ENCODE data around the gene TAGAP. TPM values are rescaled to one million over a fixed set of nuclear protein-coding genes. Genes with fewer than 3 reads are reported as not detected.

Gene TAGAP
- polyA plus RNA-seq, 1 of the 3 experiments (the other 2 are of a cell fraction): not detected

GRCh38 chr6:159085396-159085895 is 40.7 kb upstream of the TAGAP start:
- no peaks in the 10 kb centered on the region; the same call in 1 of the 2 replicates for H3K27me3 ChIP-seq (ENCODE audit: insufficient read depth)
- ChIA-PET CTCF (interaction anchor here (1.1 to 1.7 kb wide), 2 partner anchors 19 to 43 kb away, joined by 3 to 8 read pairs; no protein-coding TSS in a partner anchor), POLR2A (no interaction called here)
- no peaks in the 10 kb centered on the region for H3K9me3 ChIP-seq
- no peak overlapping the region for H2AFZ ChIP-seq (ENCODE audit: low read depth)
- TF ChIP-seq IRF3 (IDR thresholded peaks at IDR 0.05; ENCODE audit: low read depth, low read length): no peak
- no peak for TF ChIP-seq RAD21 (IDR thresholded peaks at IDR 0.05; ENCODE audit: low read length)
- no peak for TF ChIP-seq CTCF (IDR thresholded peaks at IDR 0.05)
- TF ChIP-seq USF1 (IDR thresholded peaks at IDR 0.05; ENCODE audit: borderline replicate concordance, low read depth): no peak
- TF ChIP-seq MEF2A (IDR thresholded peaks at IDR 0.05; ENCODE audit: borderline replicate concordance, low read depth): no peak
- no peak for TF ChIP-seq EZH2phosphoT487 (IDR thresholded peaks at IDR 0.05; ENCODE audit: borderline replicate concordance, low read depth)
- TF ChIP-seq GABPA (IDR thresholded peaks at IDR 0.05; ENCODE audit: low read depth): no peak
- H3K27ac ChIP-seq (ENCODE audit: low read depth in 2 of 2, low read length in 1 of 2): no peak overlapping the region
- H3K9me2 ChIP-seq: no peaks in the 10 kb centered on the region
- H3K79me2 ChIP-seq (ENCODE audit: insufficient read depth): no peaks in the 10 kb centered on the region
- H3F3A ChIP-seq (replicated peaks; ENCODE audit: insufficient read depth): no peaks in the 10 kb centered on the region
- no peak overlapping the region for H3K4me3 ChIP-seq (ENCODE audit: low read depth in 2 of 2, low read length in 1 of 2)
- DNase-seq: no peak
- no peak overlapping the region for H3K9ac ChIP-seq
- no peaks in the 10 kb centered on the region for H3K36me3 ChIP-seq (replicated peaks in 1 of 2; ENCODE audit: control insufficient read depth in 1 of 2, insufficient read depth in 2 of 2, low read length in 1 of 2)
- 76% methylated on average over 7 of the region's 7 CpGs for WGBS (ENCODE audit: low lambda C conversion rate)
- H4K20me1 ChIP-seq (ENCODE audit: insufficient read depth): no peaks in the 10 kb centered on the region
- no peak overlapping the region for H3K4me2 ChIP-seq
- no peaks in the 10 kb centered on the region for H3K4me1 ChIP-seq (ENCODE audit: control insufficient read depth in 1 of 2, insufficient read depth in 2 of 2, low read depth in 1 of 2, low read length in 1 of 2)

GRCh38 chr6:159084493-159085091 is 39.8 kb upstream of the TAGAP start:
- 38% methylated on average over 2 of the region's 2 CpGs for WGBS (ENCODE audit: low lambda C conversion rate)
- Histone ChIP-seq H3K4me2 (no peak overlapping the region), H3K4me1 (ENCODE audit: control insufficient read depth in 1 of 2, insufficient read depth in 2 of 2, low read depth in 1 of 2, low read length in 1 of 2) (no peaks in the 10 kb centered on the region), H3F3A (replicated peaks; ENCODE audit: insufficient read depth) (no peaks in the 10 kb centered on the region), H3K4me3 (ENCODE audit: low read depth in 2 of 2, low read length in 1 of 2) (no peak overlapping the region), H3K9ac (no peak overlapping the region), H3K27me3 (ENCODE audit: insufficient read depth) (no peaks in the 10 kb centered on the region), H4K20me1 (ENCODE audit: insufficient read depth) (no peaks in the 10 kb centered on the region), H3K36me3 (replicated peaks in 1 of 2; ENCODE audit: control insufficient read depth in 1 of 2, insufficient read depth in 2 of 2, low read length in 1 of 2) (no peaks in the 10 kb centered on the region), H3K79me2 (ENCODE audit: insufficient read depth) (no peaks in the 10 kb centered on the region), H3K27ac (ENCODE audit: low read depth in 2 of 2, low read length in 1 of 2) (no peak overlapping the region), H3K9me3 (no peaks in the 10 kb centered on the region), H2AFZ (ENCODE audit: low read depth) (no peak overlapping the region), H3K9me2 (no peaks in the 10 kb centered on the region)
- ChIA-PET CTCF (interaction anchor here (5.2 kb wide), 1 partner anchor 19 kb away, joined by 23 read pairs; no protein-coding TSS in a partner anchor), POLR2A (no interaction called here)
- TF ChIP-seq SMC3 (IDR thresholded peaks at IDR 0.05; ENCODE audit: low read depth, low read length) (no peak), RXRA (IDR thresholded peaks at IDR 0.05; ENCODE audit: borderline replicate concordance, low read depth) (no peak), SIN3A (IDR thresholded peaks at IDR 0.05; ENCODE audit: borderline replicate concordance, low read depth, low read length) (no peak), RAD21 (IDR thresholded peaks at IDR 0.05; ENCODE audit: low read length) (no peak), FOSL2 (IDR thresholded peaks at IDR 0.05; ENCODE audit: borderline replicate concordance, low read depth) (no peak), ZBTB33 (IDR thresholded peaks at IDR 0.05; ENCODE audit: borderline replicate concordance, low read depth) (no peak), FOXJ3 (CRISPR knock-in tag; IDR thresholded peaks at IDR 0.05) (no peak), POLR2AphosphoS5 (IDR thresholded peaks at IDR 0.05; ENCODE audit: low read depth, low read length) (no peak), RFX5 (IDR thresholded peaks at IDR 0.05; ENCODE audit: low read length) (no peak), EP300 (IDR thresholded peaks at IDR 0.05; ENCODE audit: borderline replicate concordance in 1 of 2, low read depth in 1 of 2, low read length in 1 of 2) (no peak), ELF1 (IDR thresholded peaks at IDR 0.05) (no peak), JUND (IDR thresholded peaks at IDR 0.05) (no peak), GATA2 (CRISPR knock-in tag; IDR thresholded peaks at IDR 0.05) (no peak), TAF1 (IDR thresholded peaks at IDR 0.05; ENCODE audit: borderline replicate concordance, low read depth, low read length) (no peak)
- DNase-seq: no peak

All from SK-N-SH (cell line).